CD4-positive, alpha-beta T cell treated with Interferon gamma for 1 hour (primary cell): Measurements from ENCODE around the gene DSE.

Experiments
- DNase-seq: peaks from one replicate; pipeline ENCODE4 v3.0.0-alpha.2; 2020

DSE gene

DNA sequence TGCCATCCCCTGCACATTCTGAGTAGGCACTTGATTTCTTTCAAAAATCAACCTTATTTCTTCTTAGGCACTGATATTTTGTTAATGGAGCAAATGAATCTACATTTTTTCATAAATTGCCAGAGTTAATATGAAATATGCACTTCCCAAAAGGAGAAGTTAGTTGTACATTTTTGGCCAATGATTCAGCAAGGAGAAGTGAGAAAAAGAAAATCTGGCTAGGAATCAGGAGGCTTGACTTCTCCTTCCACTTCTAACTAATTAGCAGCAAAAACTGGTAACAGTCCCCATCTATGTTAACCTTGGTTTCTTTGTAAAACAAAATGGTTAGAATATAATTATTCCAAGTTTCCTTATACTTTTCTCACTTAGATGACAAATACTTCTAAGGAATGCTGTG lies 7.0 kb upstream of the DSE start:
- no peak for DNase-seq

DNA sequence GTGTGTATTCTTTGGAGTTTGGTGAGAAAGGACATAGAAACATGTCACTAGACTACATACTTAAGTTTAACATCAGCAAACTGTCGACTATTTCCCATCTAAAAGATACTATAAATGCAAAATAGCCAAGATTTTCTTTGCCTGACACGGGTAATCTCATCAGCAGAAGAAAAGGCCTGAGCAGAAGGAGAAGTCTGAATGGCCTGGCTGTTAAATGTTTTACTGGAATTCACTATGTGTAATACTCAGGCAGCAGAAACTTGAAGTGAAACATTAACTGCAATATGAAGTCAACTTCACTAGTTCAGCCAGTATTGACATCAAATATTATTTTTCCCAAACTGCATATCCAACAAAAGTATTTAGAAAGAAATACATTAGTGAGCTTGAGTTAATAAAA lies 6.4 kb upstream of the DSE start:
- DNase-seq = no peak

DNA sequence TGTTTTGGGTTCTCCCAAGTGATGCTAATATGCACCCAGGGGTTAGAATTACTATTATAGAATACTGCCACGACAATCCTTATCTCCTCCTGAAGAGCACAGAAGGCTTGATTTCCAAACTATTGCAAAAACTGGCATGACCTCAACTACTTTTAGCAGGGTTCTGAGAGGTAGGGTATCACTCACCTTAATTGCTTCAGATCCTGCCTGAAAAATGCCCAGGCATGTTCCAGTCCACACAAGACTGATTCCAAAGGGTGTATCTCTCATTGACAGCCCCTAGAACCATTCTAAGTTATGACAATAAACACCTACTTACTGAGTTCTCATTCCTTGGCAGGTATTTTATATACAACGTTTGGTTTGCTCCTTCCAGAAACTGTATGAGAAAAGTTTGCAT lies 5.0 kb upstream of the DSE start:
- DNase-seq = no peak

DNA sequence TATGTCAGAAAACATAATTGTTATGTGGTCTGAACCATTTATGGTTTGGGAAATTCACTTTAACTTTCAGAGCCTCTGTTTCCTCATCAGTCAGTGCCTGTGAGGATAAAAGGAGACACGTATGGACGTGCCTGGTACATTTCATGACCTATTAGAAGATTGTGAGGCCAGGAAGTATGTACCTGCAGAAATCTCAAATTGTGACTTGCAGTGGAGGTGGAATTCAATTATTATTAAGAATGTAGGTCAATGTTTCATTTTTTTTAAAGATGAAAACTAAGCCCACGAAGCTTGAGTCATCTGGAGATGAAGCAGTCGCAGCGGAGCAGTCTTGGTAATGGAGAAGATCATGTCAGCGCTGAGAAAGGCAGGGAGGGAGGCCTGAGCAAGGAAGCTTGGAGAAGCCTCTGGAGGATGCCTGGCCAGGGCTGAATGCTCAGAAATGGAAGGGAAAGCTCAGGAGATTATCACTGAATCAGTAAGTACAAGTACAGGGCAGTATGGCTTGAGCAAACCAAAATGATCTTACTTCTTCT lies 3.9 kb upstream of the DSE start:
- DNase-seq = no peak

- DNase-seq = no peak
Measured at GRCh38 chr6:116369540-116369939, 1.2 kb upstream of the DSE start.

DNA sequence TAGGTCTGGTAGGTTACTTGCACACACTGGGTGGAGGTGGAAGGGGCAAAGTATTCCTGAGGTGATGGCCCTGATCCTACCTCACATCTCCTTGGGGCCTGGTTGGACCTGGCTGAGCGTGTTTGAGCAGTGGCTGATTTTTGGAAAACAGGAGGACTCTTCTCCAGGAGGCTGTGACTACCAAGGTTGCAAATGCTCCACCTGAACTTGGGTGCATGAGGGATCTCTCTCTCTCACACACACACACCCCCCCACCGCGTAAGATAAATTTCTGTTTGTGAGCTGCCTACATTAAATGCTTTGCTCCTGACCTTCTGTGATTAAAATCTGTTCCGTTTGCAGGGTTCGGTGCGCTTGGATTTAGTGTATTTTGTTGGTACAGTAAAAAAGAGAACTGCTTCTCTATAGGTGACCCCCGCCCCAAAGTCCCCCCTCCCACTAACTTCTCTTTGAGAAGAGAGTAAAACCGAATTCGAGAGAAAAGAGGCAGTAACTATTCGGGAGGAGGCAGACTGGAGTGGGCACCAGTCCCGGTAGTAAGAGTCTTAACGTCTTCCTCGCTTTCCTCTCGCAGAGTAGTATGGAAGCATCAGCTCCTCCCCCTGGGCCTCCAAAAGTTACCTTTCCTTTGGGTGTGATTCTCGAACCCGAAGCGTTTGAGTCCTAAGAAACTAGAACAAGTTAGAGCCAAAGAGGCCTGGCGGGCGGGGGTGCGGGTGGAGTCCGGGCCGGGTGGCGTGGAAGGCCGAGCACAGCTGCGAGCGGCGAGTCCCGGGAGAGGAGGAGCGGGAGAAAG lies 585 bp upstream of the DSE start:
- DNase-seq = no peak

DNA sequence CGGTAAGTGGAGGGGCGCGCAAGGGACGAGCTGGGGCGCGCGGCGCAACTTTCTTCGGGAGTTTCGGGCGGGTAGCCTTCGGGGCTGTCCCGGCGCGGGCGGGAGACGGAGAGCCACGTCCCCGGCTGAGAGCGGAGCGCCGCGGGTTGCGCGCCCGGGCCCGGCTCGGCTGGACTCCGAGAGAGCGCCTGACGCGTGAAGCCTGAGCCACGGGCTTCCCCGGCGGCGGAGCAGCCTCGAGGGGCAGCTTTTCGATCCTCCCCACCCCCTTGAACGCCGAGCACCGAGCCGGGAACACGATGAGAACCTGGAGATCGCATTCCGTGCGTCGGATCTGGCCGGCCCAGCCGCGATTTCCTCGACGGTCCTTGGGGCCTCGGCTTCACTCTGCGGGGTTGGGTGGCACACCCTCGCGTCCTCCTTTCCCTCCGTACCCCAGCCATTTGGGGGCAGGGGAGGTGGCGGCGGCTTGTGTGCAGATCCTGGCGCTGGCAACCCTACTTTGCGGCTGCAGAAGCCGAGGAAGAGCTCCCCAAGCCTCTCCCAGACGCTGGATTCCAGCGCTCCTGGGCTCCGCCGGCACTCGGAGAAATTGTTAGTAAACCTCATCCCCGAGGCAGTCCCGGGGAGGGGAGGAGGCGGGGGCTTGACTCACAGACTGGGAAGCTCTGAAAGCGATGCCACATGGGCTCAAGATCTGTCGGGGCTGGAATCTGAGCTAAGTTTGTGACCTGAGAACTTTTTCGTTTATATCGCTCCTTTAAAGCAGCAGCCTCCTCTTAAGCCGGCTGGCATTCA lies 572 bp downstream of the DSE start:
- peak; percentile 41 for DNase-seq

DNA sequence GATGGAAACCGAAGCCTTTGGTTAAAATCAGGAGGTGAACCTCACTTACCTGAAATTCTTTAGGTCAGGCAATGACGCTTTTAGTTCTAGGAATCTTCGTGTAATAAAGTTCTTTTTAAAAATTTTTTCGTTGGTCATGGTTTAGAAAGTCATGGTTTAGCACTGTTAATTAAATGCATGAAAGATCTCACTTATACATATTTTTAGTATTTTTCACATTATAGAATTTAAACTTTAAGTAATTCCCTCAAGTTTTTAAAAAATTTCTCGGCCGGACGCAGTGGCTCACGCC lies 1.1 kb downstream of the DSE start:
- DNase-seq = no peak

DNA sequence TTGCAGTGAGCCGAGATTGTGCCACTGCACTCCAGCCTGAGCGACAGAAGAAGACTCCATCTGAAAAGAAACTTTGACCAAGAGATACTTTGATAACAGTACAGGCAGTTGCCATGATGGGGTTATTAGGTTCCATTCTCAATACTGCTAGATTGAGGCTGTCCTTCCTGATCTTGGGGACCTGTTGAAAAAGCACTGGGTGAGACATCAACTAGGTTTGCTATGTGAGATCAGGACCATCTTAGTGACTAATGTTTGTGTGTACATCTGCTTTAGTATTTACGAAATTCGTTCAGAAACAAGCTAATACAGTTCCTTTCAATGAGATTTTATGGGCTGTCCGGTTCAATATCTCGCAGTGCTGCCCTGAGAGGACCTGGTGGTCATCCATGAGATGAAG lies 2.6 kb downstream of the DSE start:
- DNase-seq = no peak

GRCh38 chr6:116373940-116374339 lies 3.2 kb downstream of the DSE start:
- DNase-seq = no peak

GRCh38 chr6:116374586-116374985 lies 3.8 kb downstream of the DSE start:
- DNase-seq = no peak

- DNase-seq = no peak
Measured at GRCh38 chr6:116375262-116375661, 4.5 kb downstream of the DSE start.

GRCh38 chr6:116376149-116376548 lies 5.4 kb downstream of the DSE start:
- DNase-seq = no peak

DNA sequence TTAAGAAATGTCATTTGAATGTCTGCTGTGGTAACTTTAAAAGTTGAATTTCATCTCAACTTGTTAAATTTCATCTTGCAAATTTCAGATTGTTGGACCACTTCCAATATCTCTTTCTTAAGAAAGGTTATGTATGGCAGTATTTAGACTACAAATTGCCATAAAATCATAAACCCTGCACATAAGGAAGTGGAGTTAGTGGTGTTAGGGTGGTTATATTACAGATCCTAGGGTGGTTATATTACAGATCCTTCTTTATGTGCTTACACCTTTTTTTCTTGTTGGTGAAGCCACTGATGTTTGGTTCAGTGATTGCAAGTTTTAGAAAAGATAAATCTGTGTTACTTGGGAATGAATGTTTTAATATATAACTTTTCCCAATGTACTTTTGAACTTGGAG lies 9.0 kb downstream of the DSE start:
- DNase-seq = no peak

DNA sequence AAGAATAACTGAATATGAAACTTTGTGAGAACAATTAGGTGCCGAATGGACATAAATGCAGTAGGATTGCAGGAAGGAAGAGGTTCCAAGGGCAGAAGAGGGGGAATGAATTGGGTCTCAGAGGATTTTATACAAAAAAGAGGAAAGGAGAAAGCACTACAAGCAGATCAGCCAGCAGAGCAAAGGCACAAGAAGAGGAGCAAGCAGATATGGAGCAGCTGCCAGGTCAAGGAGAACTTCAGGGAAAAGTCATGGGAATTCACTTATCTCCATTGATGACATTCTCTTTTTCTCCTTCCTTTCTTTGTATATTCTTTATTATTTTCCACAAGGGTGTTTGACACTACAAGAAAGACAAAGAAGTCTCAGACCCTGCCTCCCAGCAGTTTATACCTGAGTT lies 9.6 kb downstream of the DSE start:
- no peak for DNase-seq

GRCh38 chr6:116381000-116381399 lies 10.3 kb downstream of the DSE start:
- DNase-seq = no peak

DNA sequence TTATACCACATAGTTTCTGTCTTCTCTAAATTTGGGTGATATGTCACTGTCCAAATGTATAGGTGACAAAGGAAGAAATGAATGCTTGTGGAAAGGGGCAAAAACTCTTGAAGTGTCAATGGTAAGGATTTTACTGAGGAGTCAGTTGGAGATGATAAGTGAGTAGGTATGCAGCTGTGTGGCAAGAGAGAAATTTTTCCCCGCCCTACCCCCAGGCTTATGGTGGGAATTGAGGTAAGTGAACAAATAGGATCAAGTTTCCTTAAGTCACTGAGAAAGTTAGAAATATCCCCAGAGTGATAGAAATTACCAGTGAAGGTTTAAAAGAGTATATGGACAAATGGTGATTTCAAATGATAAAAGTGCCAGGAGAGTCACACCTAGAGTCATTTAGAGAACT lies 11.8 kb downstream of the DSE start:
- DNase-seq = no peak

- no peak for DNase-seq
Measured at GRCh38 chr6:116384727-116385458, 14.1 kb downstream of the DSE start.

DNA sequence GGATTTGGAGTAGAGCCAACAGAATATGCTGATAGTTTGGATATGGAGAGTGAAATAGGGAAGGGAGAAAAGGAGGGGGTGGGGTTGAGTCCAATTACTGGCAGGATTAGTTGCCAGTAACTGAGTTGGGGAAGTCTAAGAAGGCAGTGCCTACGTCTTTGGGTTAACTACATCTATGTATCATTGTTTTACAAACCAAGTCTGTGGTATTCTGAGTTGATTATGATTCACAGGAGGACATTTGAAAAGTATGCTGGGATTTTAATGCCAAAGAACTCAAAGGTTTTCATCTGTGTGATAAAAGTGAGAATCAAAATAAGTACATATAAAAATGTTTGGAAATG lies 14.7 kb downstream of the DSE start:
- peak; percentile 11 for DNase-seq

DNA sequence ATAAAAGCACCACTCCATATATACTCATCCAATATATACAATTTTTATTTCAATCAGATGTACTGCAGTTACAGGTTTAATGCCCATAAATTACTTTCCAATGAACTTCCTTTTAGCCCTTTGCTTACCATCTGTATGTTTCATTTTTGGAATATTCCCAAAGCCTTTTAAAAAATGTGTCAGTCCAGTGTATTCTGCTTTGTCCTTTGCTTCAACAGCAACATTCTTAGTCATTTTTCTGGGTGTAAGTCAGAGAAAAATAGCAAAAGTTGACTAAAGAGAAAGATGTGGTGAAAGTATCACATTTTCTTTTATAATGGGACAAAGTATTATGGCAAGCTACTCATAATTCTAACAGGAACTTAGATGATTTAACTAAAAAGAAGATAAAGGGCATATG lies 15.2 kb downstream of the DSE start:
- no peak for DNase-seq

DNA sequence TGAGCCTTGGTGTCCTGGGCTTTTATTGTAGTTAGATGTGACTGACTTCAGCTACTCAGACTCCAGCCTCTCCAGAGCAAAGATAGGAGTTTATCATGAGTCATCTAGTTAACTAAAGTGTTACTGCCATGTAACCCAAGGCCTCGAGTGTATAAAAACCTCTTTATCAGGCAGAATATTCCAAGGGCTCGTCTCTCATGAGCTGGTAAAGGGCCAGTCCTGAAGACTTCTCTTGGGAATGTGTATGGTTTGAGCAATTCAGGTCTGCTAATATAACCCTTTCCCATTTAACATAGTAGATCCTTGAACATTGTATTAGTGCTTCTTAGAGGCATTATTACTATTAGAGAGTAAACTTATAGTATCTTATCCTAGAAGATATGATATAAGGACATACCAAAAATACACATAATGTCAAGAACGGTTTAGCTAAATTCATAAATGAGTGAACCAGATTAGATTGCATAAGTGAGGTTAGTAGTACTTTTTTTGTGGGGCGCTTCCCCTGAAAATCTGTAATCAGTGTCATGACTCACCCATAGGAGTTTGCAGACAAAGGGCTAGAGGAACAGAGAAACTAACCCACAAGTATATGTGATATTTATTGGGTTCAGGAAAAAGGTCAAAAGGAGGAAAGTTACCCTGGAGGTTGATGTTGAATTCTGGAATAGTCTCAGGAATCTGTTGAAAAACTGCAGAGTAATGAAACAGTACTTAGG lies 16.0 kb downstream of the DSE start:
- no peak for DNase-seq

DNA sequence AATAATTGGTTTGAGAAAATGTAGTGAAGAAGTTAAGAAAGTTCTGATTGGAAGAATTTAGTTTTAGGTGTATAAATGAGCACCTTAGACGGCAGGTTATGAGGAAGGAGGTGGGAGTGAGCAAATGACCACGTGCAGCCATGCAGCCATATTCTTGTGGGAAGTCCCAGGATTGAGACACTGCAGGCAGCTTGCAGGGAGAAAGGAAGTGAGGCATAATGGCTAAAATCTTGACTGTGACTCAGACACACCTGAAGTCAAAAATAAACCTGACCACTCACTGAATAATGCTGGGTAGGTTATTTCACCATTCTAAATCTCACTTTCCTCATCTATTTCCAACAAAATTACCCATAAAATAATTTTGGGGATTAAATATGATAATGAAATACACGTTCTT lies 16.6 kb downstream of the DSE start:
- peak; percentile 65 for DNase-seq

DNA sequence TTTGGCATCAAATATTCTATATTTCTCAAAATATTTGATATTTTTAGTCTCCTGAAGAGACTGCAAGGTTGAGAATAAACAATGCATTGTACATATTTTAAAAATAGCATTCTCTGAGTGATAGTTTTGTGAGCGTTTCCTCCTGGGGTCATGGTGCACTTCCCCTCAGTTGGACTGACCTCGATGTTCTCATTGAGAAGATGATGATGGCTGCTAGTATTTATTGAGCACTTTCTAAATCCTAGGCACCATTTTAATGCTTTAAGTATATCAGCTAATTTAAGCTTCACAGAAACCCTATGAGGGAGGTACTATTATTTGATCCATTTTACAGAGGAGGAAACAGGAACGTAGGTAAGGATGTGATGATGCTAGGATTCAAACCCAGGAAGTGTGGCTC lies 18.2 kb downstream of the DSE start:
- no peak for DNase-seq
